GM12891 (cell line): Measurements from ENCODE around the gene HAPSTR1.

ENCODE experiments used
- POLR2A ChIP-seq: IDR thresholded peaks from 2 replicates; pipeline ENCODE4 v1.6.1; 2011; ENCODE audit warnings: low read depth, low read length, control low read depth
- POU2F2 ChIP-seq: IDR thresholded peaks from 2 replicates; pipeline ENCODE4 v1.6.1; 2011; ENCODE audit warnings: low read depth, mild to moderate bottlenecking, control low read depth, low read length, moderate library complexity

- TF ChIP-seq POLR2A = no peak
- no peak for TF ChIP-seq POU2F2
These were observed 21.4 kb downstream of the HAPSTR1 start for GRCh38 chr16:9112844-9113186.
